GM19324 (cell line): ENCODE data around the gene FAM50B.

Source experiments
- ATAC-seq: cut with Tn5 transposase; IDR thresholded peaks from one replicate; pipeline ENCODE4 v1.9.1; 2021; ENCODE audit warnings: mild to moderate bottlenecking, moderate library complexity; ENCODE audit not compliant: unreplicated experiment, low FRiP score

FAM50B gene

DNA sequence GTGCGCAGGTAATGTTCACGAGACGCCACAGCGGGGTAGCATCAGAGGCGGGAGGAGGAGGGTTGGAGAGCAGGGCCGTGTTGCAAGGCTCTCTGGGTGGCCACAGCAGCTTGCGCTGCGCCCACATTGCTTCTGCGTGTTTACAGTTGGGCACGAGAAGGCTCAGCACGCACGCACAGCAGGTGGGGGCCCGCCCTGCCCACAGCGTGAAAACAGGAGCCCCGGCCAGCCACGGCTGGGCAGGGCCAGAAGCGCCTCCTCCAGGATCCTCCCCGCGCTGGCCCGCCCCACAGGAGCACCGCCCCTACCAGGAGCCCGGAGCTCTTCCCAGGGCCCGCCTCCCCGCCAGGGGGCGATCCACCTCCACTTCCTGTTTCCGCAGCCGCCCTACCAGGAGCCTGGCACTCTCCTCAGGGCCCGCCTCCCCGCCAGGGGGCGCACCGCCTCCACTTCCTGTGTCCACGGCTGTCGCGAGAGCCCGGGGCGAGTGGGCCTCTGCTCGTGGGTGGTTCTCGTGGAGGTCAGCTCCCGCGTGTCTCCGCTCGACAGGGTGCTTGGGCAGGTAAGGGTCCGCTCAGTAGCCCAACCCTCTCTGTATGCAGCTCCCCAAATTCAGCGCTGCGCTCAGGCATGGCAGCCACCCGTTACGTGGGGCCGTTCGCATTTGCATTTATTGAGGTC lies at the start of gene FAM50B:
FAM50B (plus strand) TSS at position 449 of the 681 bp plus-strand sequence. CDS start 439 bp downstream, outside the sequence.
- ATAC-seq, result peak; percentile 93

DNA sequence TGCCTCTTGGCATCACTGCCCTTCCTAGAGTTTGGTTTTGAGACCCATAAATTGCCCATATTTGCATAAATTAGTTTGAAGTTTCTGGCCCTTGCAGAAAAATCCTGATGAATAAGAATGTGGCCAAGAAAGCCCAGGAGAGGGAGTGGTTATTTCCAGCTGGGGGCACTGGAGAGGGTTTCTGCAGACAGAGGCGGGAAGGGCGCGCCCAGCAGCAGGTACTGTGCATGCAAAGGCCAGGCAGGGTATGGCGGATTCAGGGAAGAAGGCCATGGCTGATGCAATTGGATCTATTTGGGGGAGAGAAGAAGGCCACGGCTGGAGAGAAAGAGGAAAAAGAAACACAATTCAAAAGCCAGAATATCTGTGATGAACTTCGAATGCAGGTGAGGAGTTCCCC lies 49.5 kb upstream of the FAM50B start:
- ATAC-seq, result no peak

- no peak for ATAC-seq
Measured at GRCh38 chr6:3800850-3801591, 48.2 kb upstream of the FAM50B start.

DNA sequence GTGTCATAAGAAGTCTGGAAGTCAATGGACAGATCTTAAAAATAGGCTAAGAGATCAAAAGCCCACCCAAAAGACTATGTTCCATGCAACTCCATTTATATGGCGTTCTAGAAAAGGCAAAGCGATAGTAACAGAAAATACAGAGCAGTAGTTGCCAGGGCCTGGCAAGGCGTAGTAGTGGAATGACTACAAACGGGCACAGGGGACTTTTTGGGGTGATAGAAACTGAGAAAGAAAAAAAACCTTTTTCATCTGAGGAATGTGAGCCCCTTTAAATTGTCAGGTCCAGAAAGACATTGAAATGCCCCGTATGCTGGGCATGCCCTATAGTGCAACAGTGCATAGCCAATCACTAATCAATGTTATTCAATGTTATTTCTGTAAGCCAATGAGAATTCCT lies 47.2 kb upstream of the FAM50B start:
- ATAC-seq, result no peak

GRCh38 chr6:3803627-3804468 lies 45.3 kb upstream of the FAM50B start:
- ATAC-seq, result no peak

- no peak for ATAC-seq
Measured at GRCh38 chr6:3804964-3805363, 44.2 kb upstream of the FAM50B start.

GRCh38 chr6:3805448-3806123 lies 43.6 kb upstream of the FAM50B start:
- no peak for ATAC-seq

- ATAC-seq, result no peak
Measured at GRCh38 chr6:3806169-3806922, 42.8 kb upstream of the FAM50B start.

DNA sequence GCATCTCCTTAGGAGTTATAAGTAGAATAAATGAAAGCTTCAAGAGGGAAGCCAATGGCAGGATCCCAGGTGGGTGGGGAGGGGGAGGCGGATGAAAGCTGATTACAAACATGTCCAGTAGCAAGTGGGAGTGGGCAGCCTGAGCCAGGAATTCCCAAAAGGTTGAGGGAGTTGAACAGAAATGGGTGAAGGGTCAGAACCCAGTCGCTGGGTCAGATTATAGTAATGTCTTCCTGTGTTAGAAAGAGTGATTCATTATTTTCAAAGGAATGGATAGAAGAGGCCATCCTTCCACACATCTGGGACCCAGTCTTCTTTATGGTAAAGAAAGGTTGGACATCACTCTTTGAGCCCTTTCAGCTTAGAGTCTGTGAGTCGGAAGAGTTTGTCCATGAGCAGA lies 41.0 kb upstream of the FAM50B start:
- no peak for ATAC-seq

DNA sequence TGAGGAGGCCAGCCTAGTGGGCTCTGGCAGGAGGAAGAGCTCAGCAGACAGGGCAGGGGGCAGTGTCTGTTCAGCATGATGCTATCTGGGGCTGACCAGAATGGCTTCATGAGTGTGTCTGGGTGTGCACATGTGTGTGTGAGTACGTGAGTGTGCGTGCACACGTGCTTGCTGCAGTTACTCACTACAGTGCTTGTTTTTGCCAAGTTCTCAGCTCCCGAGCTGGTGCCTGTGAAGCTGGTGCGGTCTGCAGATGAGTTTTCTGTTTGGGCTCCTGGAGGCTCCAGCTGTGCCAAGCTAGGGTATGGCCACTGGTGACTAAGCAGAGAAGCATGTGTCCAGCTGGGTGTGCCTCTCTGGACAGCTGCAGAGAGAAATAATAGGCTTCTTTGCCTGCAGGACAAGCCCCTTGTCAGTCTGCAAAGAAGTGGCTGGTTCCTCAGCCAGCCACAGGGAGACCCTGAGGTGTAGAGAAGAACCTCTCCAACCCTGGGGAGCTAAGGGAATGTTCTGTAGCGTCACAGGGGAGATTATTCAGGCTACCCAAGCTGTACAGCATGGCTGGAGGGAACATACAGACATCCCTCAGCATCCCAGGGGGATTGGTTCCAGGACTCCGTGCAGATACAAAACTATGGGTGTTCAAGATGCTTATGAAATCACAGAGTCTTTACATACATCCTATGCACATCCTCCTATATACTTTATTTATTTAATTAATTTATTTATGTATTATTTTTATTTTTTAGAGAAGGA lies 40.2 kb upstream of the FAM50B start:
- ATAC-seq, result no peak

GRCh38 chr6:3809515-3809891 lies 39.7 kb upstream of the FAM50B start:
- ATAC-seq, result no peak

GRCh38 chr6:3809982-3810381 lies 39.2 kb upstream of the FAM50B start:
- no peak for ATAC-seq

DNA sequence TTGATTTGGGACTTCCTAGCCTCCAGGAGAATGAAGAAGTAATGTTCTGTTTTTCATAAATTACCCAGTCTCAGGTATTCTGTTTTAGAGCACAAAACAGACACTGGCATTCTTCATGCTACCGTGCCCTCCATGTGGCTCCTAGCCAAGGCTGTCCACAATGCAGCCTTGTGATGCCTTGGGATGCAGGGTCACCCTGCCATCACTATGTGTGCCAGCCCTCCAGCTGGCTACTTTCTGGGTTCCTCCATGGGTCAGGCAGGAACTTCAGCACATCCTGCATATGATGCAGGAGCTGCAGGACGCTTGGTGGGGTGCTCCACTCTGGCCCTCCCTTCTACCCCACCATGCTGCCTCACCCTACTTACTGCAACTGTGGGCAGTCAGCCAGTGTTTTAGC lies 38.0 kb upstream of the FAM50B start:
- no peak for ATAC-seq

GRCh38 chr6:3812596-3812995 lies 36.6 kb upstream of the FAM50B start:
- ATAC-seq, result no peak

DNA sequence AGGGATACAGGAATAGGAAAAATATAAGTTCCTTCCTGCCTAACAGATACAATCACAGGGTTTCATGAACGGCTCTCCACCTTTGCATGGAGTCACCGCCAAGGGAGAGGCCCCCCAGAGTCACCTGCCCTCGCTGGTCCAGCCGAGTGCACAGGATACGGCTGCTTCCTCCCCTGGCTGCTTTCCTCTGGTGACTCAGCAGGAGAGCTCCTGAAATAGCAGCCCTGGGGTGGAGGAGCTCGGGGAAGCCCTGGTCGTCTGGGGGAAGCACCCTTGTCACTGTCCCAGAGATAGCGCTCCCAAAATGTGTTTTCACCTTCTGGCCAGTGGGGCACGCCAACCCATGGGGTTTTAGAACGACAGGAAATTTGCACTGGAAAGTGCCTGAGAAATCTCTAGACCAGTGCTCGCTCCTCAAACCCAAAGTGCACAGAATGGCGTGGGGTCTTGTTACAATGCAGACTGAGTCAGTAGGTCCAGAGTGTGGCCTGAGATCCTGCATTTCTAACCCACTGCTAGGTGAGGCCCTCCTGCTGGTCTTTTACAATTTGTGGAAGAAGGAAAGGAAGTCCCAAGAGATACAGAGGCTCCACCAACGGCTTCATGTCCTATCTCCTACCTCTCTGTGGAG lies 35.9 kb upstream of the FAM50B start:
- ATAC-seq, result no peak

DNA sequence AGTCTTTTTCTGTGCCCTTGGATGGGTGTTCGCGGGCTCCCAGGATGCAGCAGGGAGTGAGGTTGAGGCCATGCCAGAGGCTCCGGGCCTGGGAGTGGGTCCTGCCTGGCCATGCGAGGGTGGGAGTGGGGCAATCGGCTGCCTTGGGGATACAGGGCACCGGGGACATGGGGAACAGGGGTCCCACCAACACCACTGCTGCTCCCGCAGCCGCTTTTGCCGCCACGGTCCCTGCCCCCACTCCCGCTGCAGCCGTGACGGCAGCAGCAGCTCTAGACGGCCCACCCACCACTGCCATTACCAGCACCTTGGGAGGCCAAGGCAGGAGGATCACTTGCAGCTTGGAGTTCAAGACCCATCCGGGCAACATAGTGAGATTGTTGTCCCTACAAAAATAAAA lies 35.3 kb upstream of the FAM50B start:
- ATAC-seq, result no peak

GRCh38 chr6:3814539-3814938 lies 34.6 kb upstream of the FAM50B start:
- no peak for ATAC-seq

DNA sequence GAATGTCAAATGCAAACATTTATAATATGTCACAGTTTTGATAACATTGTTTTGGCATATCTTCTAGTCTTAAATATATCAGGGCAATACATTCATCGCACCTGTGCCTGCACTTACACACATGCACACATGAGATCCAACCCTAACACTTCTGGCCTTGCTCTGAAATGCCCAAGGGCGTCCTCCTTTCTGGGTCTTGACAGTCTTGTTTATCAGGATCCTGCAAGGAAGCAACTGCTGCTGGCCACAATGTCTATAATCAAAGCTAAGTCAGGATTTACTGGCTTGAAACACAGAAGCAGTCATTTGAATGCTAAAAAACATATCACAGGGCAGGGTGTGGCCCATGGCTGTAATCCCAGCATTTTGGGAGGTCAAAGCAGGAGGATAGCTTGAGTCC lies 32.9 kb upstream of the FAM50B start:
- ATAC-seq, result no peak
